Endodermal cell (in vitro differentiated cells): ENCODE data around the gene OR10H4. TPM values are rescaled to one million over a fixed set of nuclear protein-coding genes. Genes with fewer than 3 reads are reported as not detected.
"Not testable (repeated sequence)": the region's sequence is repeated elsewhere in the genome, so short reads cannot be mapped to it uniquely, and the experiment has no call there.

Source experiments
- DNase-seq: peaks from one replicate; pipeline ENCODE4 v3.0.0-alpha.2; 2017
- H3K27ac ChIP-seq: 2 replicates; pipeline ENCODE4 v1.5.1; 2013; ENCODE audit warnings: mild to moderate bottlenecking, low read depth, low read length, moderate library complexity
- H3K27me3 ChIP-seq: 2 replicates; pipeline ENCODE4 v1.6.1; 2013; ENCODE audit warnings: mild to moderate bottlenecking, low read length, moderate library complexity; ENCODE audit not compliant: insufficient read depth, control insufficient read depth, poor library complexity, severe bottlenecking
- H3K36me3 ChIP-seq: 2 replicates; pipeline ENCODE4 v1.7.0; 2013; ENCODE audit warnings: mild to moderate bottlenecking, low read length, moderate library complexity; ENCODE audit not compliant: control insufficient read depth, insufficient read depth
- H3K4me1 ChIP-seq: one replicate; pipeline ENCODE4 v1.7.0; 2013; ENCODE audit warnings: low read length; ENCODE audit not compliant: control insufficient read depth, insufficient read depth
- H3K4me3 ChIP-seq: 2 replicates; pipeline ENCODE4 v1.5.1; 2013; ENCODE audit warnings: mild to moderate bottlenecking, low read length, moderate library complexity
- H3K9ac ChIP-seq: 2 replicates; pipeline ENCODE4 v1.6.1; 2013; ENCODE audit warnings: mild to moderate bottlenecking, low read length, moderate library complexity; ENCODE audit not compliant: poor library complexity, severe bottlenecking; ENCODE audit errors: extremely low read depth
- H3K9me3 ChIP-seq: 2 replicates; pipeline ENCODE4 v1.6.1; 2013; ENCODE audit warnings: mild to moderate bottlenecking, low read length, moderate library complexity; ENCODE audit not compliant: control insufficient read depth
- H3K27ac Mint-ChIP-seq: 2 replicates; pipeline ENCODE4 v1.8.0; 2020; ENCODE audit warnings: mixed read lengths
- H3K27me3 Mint-ChIP-seq: 2 replicates; pipeline ENCODE4 v1.8.0; 2021; ENCODE audit warnings: mild to moderate bottlenecking, mixed read lengths; ENCODE audit not compliant: insufficient read depth
- H3K36me3 Mint-ChIP-seq: 2 replicates; pipeline ENCODE4 v1.8.0; 2020; ENCODE audit warnings: low read depth, mixed read lengths
- H3K4me1 Mint-ChIP-seq: 2 replicates; pipeline ENCODE4 v1.8.0; 2020; ENCODE audit warnings: mixed read lengths
- H3K4me3 Mint-ChIP-seq: 2 replicates; pipeline ENCODE4 v1.8.0; 2020; ENCODE audit warnings: mild to moderate bottlenecking, moderate library complexity, mixed read lengths
- H3K9me3 Mint-ChIP-seq: 2 replicates; pipeline ENCODE4 v1.8.0; 2020; ENCODE audit warnings: mild to moderate bottlenecking, mixed read lengths
- CTCF ChIP-seq: fragments of 200-600 bp; sonication (generic); conservative IDR thresholded peaks from 2 replicates; pipeline ENCODE4 v1.5.0; 2021; ENCODE audit warnings: antibody characterized with exemption, mild to moderate bottlenecking
- WGBS, 2 experiments: methylation state at CpG; one replicate each; pipeline versions ENCODE4 v1.1.5 to v1.1.7; 2013; ENCODE audit warnings: missing lambda C conversion rate in 2 of 2, mixed read lengths in 1 of 2; ENCODE audit not compliant: insufficient coverage in 1 of 2, insufficient read length in 1 of 2; 5-methylcytosine and 5-hydroxymethylcytosine counted together
- total RNA-seq, 2 donors: library from RNA; stranded (reverse); fragmentation: NEBNext Ultra II Directional in 1 of 2; extraction: Animal tissue kit (Norgen Biotek cat#: 25700) in 1 of 2; gene quantifications; 2 replicates in 1 of 2; 3 replicates in 1 of 2; pipeline ENCODE4 v1.2.1, GENCODE V29; 2021

The OR10H4 gene
- total RNA-seq, 2 donors from 2014 or later, result not detected

GRCh38 chr19:15976836-15977689, 28.3 kb downstream of the OR10H4 start:
- Mint-ChIP-seq H3K9me3 (peaks cover 95% of the 10 kb centered on the region), H3K36me3 (no peaks in the 10 kb centered on the region)
- H3K9me3 ChIP-seq, result peaks cover 43% of the 10 kb centered on the region

GRCh38 chr19:15977690-15978089, 28.9 kb downstream of the OR10H4 start:
- WGBS, 2 experiments, result 35 to 53% methylated on average over 5 to 7 of the region's 7 CpGs
- Histone ChIP-seq H3K4me3 (no peak overlapping the region), H3K27me3 (no peaks in the 10 kb centered on the region), H3K9me3 (peaks cover 46% of the 10 kb centered on the region), H3K9ac (no peak overlapping the region), H3K27ac (no peak overlapping the region), H3K36me3 (no peaks in the 10 kb centered on the region), H3K4me1 (no peaks in the 10 kb centered on the region)
- no peak overlapping the region for H3K27ac Mint-ChIP-seq
- H3K27me3 Mint-ChIP-seq, result no peaks in the 10 kb centered on the region
- peaks cover 94% of the 10 kb centered on the region for H3K9me3 Mint-ChIP-seq
- H3K36me3 Mint-ChIP-seq, result no peaks in the 10 kb centered on the region
- no peak for DNase-seq
- H3K4me3 Mint-ChIP-seq, result no peak overlapping the region
- no peaks in the 10 kb centered on the region for H3K4me1 Mint-ChIP-seq
- no peak for TF ChIP-seq CTCF

More at GRCh38 chr19:15976836-15977689, 28.3 kb downstream of the OR10H4 start:
- Mint-ChIP-seq H3K4me3 (no peak overlapping the region), H3K4me1 (no peaks in the 10 kb centered on the region), H3K27ac (no peak overlapping the region), H3K27me3 (no peaks in the 10 kb centered on the region)
- no peak overlapping the region for H3K4me3 ChIP-seq
- 33 to 44% methylated on average over 6 to 10 of the region's 10 CpGs for WGBS, 2 experiments
- no peak overlapping the region for H3K27ac ChIP-seq
- TF ChIP-seq CTCF, result no peak
- no peak for DNase-seq
- H3K4me1 ChIP-seq, result no peaks in the 10 kb centered on the region
- H3K36me3 ChIP-seq, result no peaks in the 10 kb centered on the region
- no peak overlapping the region for H3K9ac ChIP-seq
- no peaks in the 10 kb centered on the region for H3K27me3 ChIP-seq

GRCh38 chr19:15979293-15979692, 30.5 kb downstream of the OR10H4 start:
- peaks cover 93% of the 10 kb centered on the region for H3K9me3 Mint-ChIP-seq
- WGBS, 2 experiments, result 33 to 74% methylated on average over 1 to 4 of the region's 4 CpGs
- peaks cover 59% of the 10 kb centered on the region for H3K9me3 ChIP-seq

GRCh38 chr19:15985831-15986230, 37.0 kb downstream of the OR10H4 start:
- WGBS, 2 experiments, result 58 to 72% methylated on average over 4 to 6 of the region's 6 CpGs
- peaks cover 79% of the 10 kb centered on the region for H3K9me3 ChIP-seq
- not testable (repeated sequence) for H3K36me3 ChIP-seq

More at GRCh38 chr19:15979293-15979692, 30.5 kb downstream of the OR10H4 start:
- Mint-ChIP-seq H3K27ac (no peak overlapping the region), H3K4me3 (no peak overlapping the region), H3K27me3 (no peaks in the 10 kb centered on the region), H3K36me3 (no peaks in the 10 kb centered on the region), H3K4me1 (no peaks in the 10 kb centered on the region)
- Histone ChIP-seq H3K4me1 (no peaks in the 10 kb centered on the region), H3K36me3 (no peaks in the 10 kb centered on the region), H3K27me3 (no peaks in the 10 kb centered on the region), H3K4me3 (no peak overlapping the region), H3K9ac (no peak overlapping the region), H3K27ac (no peak overlapping the region)
- DNase-seq, result no peak
- TF ChIP-seq CTCF, result no peak

More at GRCh38 chr19:15985831-15986230, 37.0 kb downstream of the OR10H4 start:
- H3K27ac Mint-ChIP-seq, H3K27me3 ChIP-seq, H3K4me3 Mint-ChIP-seq, H3K27ac ChIP-seq, H3K9ac ChIP-seq, H3K4me3 ChIP-seq, DNase-seq, H3K36me3 Mint-ChIP-seq, H3K27me3 Mint-ChIP-seq, H3K4me1 ChIP-seq, H3K4me1 Mint-ChIP-seq: not testable (repeated sequence)
- H3K9me3 Mint-ChIP-seq, result peaks cover 87% of the 10 kb centered on the region
